Measurements from ENCODE around the gene CCDC178.

Gene CCDC178

GRCh38 chr18:32937066-32937465 lies 503.5 kb downstream of the CCDC178 start:
- no peak for TF ChIP-seq POLR2A (IDR thresholded peaks at IDR 0.05; ENCODE audit: low read depth, low read length)
- no peak for DNase-seq (ENCODE audit: insufficient read length, low spot score)
- no peak for FAIRE-seq

- DNase-seq (ENCODE audit: insufficient read length, low spot score) (no peak), FAIRE-seq (no peak)
- TF ChIP-seq POLR2A (IDR thresholded peaks at IDR 0.05; ENCODE audit: low read depth, low read length) = no peak
Observed at GRCh38 chr18:32934201-32934600, 506.3 kb downstream of the CCDC178 start.

DNA sequence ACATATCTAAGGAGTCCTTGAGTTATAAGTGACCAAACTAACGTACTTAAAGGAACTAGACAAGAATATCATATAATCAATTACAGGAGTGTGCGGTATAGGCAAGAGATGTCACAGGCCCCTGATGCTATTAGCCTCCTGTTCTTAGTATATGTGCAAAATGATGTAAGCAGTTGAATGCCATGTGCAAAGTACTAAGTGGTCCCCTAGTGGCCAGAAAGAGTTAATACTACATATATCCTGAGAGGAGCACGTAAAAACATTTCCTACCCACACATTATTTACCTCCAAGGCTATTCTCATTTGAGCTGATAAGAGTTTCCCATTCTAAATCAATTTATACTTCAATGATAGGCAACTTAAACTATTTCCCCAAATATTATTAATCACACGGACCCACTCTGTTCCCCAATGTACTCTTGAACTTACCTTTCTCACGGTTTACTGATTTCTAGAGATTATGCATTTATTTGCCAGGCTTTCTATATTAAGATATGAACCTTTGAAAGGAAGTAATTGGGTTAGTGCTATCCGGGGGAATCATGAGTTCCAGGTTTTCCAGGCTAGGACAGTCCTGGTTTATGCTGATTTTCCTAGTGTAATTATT lies 509.7 kb downstream of the CCDC178 start:
- FAIRE-seq = no peak
- TF ChIP-seq POLR2A (IDR thresholded peaks at IDR 0.05; ENCODE audit: low read depth, low read length) = no peak
- no peak for DNase-seq (ENCODE audit: insufficient read length, low spot score)

DNA sequence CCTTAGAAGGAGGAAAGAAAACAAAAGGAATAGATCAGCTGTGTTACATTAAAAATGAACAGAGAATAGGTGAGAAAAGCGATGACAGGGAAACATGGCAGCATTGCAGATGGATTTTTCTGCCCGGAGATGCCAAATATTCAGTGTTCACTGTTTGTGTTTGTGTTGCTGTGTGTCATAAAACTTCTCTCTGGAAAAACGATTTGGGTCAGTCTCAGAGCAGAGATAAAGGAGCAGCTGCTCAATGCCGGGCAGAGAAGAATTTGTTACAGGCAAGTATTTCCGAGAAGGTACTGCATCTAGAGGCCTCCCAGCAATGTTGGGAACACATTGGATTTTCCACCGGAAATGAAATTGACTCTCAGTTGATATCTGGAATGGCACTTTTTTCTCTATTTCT lies 511.3 kb downstream of the CCDC178 start:
- FAIRE-seq = no peak
- no peak for DNase-seq (ENCODE audit: insufficient read length, low spot score)
- no peak for TF ChIP-seq POLR2A (IDR thresholded peaks at IDR 0.05; ENCODE audit: low read depth, low read length)

- no peak for FAIRE-seq
- no peak for TF ChIP-seq POLR2A (IDR thresholded peaks at IDR 0.05; ENCODE audit: low read depth, low read length)
- no peak for DNase-seq (ENCODE audit: insufficient read length, low spot score)
Observed at GRCh38 chr18:32922951-32923430, 517.5 kb downstream of the CCDC178 start.

DNA sequence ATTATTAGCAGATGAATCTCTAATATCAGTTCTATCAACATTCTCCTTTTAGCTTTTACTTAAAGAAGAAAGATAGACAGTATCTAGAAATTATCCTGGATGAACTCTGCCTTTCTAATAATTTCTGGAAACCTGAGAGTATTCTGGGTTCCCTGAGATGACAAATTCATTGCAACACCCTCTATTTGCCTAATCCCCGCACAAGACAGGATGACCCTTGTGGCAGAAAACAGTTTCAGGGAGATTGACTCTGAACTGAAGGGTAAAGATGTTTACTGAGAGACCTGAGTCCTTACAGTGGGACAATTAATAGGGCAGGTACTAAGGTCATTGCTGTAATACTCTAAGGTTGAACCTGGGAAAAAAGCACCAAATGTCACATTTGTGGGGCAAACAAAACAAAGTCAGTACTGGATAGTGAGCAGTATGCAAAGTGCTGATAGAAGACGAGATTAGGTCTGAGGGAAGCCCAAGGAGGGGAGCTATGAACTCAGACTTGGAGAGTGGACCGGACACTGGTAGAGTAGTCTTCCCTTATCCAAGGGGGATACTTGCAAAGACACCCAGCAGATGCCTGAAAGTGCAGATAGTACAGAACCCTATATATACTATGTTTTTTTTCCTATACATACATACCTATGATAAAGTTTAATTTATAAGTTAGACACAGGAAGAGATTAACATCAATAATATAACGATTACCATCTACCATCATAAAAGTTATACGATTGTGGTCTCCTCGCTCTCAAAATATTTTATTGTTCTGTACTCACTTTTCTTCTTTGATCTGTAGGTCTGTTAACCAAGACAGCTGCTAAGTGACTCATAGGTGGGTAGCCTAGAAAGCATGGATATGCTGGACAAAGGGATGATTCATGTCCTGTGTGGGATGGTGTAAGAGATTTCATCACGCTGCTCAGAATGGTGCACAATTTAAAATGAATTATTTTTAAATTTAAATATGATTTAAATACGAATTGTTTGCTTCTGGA lies 519.4 kb downstream of the CCDC178 start:
- DNase-seq (ENCODE audit: insufficient read length, low spot score) = peak; percentile 3
- TF ChIP-seq POLR2A (IDR thresholded peaks at IDR 0.05; ENCODE audit: low read depth, low read length) = no peak
- FAIRE-seq = no peak

GRCh38 chr18:32919799-32920198 lies 520.7 kb downstream of the CCDC178 start:
- no peak for TF ChIP-seq POLR2A (IDR thresholded peaks at IDR 0.05; ENCODE audit: low read depth, low read length)
- no peak for FAIRE-seq

DNA sequence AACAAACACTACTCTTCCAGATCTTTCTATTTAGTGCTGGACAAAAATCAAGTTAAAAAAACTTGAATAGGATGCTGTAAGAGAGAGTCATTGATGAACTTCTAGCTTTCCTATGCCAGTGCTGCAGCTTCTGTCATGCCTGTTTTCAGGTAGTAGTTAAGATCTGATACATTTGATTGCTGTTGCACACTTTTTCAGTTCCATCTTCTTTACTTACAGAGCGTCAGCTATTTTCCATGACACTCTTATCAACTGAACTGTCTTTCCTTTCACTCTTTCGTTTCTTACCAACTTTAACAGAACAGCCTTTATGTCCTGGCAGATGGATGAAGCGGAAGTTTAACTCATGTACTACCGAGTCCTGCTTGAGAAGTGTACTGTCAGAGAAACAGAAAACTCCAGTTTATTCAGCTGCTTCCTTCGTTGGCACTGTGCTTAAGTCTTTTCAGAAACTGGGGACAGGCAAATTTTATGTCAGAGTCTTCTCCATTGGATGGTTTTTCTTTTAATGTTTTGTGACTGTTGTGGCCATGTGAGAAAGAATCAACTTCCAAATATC lies 521.8 kb downstream of the CCDC178 start:
- FAIRE-seq (no peak), DNase-seq (ENCODE audit: insufficient read length, low spot score) (no peak)
- no peak for TF ChIP-seq POLR2A (IDR thresholded peaks at IDR 0.05; ENCODE audit: low read depth, low read length)

More at GRCh38 chr18:32919799-32920198, 520.7 kb downstream of the CCDC178 start:
- no peak for DNase-seq (ENCODE audit: insufficient read length, low spot score)

DNA sequence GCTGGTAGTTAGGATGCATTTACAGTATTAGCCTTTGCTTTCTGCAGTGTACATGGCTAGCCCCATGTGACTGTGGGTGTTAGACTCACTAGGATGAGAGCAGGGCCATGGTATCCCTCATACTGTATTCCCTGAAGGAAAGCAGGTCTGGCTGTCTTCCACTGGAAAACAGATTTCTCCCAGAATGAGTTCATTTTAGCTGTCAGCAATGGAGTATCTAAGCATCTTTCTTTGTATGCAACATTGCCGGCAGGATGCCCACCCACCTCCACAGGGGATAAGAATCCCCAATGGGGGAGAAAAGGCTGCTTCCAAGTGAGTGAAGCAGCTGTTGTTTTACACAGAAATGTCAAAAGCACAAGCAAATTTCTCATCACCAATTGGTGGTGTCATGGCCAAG lies 525.0 kb downstream of the CCDC178 start:
- no peak for TF ChIP-seq POLR2A (IDR thresholded peaks at IDR 0.05; ENCODE audit: low read depth, low read length)
- DNase-seq (ENCODE audit: insufficient read length, low spot score) = no peak
- FAIRE-seq = no peak

DNA sequence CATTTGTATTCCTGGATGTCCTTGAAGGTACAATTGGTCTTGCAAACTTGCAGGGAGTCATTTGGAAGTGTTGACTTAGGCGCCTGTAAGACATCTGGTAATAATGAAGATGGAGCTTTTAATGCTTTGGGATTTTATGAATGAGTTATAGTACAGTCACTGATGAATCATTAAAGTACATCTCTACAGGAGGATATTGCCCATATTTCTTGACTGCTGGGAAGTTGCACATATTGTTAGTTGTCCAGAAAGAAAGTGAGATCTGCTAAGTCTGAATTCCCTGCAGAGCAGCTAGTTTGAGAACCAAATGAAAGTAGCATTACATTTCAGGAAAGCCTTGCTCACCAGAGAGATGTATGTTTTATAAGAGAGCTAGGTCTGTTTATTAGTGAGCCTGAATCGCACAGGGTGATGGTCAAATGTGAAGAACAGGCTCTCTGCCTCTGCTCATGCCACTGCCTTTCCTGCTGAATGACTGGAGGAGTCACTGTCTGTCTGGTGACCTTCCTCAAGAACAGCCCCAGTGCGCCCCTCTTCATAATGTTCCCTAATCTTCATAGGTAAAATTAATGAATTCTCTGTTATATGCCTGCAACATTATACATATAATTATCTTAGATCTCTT lies 528.7 kb downstream of the CCDC178 start:
- no peak for TF ChIP-seq POLR2A (IDR thresholded peaks at IDR 0.05; ENCODE audit: low read depth, low read length)
- no peak for DNase-seq (ENCODE audit: insufficient read length, low spot score)
- FAIRE-seq = no peak

- no peak for TF ChIP-seq POLR2A (IDR thresholded peaks at IDR 0.05; ENCODE audit: low read depth, low read length)
- DNase-seq (ENCODE audit: insufficient read length, low spot score) (no peak), FAIRE-seq (no peak)
Observed at GRCh38 chr18:32910694-32911296, 529.7 kb downstream of the CCDC178 start.

GRCh38 chr18:32909798-32910561 lies 530.5 kb downstream of the CCDC178 start:
- TF ChIP-seq POLR2A (IDR thresholded peaks at IDR 0.05; ENCODE audit: low read depth, low read length) = no peak
- FAIRE-seq = no peak
- no peak for DNase-seq (ENCODE audit: insufficient read length, low spot score)

DNA sequence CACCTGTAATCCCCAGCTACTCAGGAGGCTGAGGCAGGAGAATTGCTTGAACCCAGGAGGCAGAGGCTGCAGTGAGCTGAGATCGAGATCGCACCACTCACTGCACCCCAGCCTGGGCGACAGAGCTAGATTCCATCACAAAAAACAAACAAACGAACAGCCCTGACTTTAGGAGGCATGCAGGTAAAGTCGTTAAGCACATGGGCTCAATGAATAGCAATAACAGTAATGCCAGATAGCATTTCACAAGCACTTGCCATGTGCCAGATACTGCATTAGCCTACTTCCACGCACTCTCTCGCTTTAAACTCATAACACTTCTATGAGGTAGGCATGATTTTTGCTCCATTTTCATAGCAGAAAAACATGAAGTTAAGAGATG lies 532.1 kb downstream of the CCDC178 start:
- FAIRE-seq (no peak), DNase-seq (ENCODE audit: insufficient read length, low spot score) (no peak)
- TF ChIP-seq POLR2A (IDR thresholded peaks at IDR 0.05; ENCODE audit: low read depth, low read length) = no peak

All from H54 (cell line).